Left ventricle myocardium inferior (tissue), 1 donor: ENCODE measurements around the gene C1orf226. TPM values are rescaled to one million over a fixed set of nuclear protein-coding genes. Genes with fewer than 3 reads are reported as not detected.

ENCODE experiments used
- DNase-seq: peaks from one replicate; pipeline ENCODE4 v3.0.0-alpha.2; 2020
- H3K27ac ChIP-seq: fragments of 200-600 bp; replicated peaks from 2 replicates; pipeline ENCODE4 v1.8.0; 2021
- H3K27me3 ChIP-seq: fragments of 200-600 bp; 2 replicates; pipeline ENCODE4 v1.8.0; 2021; ENCODE audit warnings: low read depth
- H3K36me3 ChIP-seq: fragments of 200-600 bp; 2 replicates; pipeline ENCODE4 v1.8.0; 2021
- H3K4me1 ChIP-seq: fragments of 200-600 bp; 2 replicates; pipeline ENCODE4 v1.8.0; 2021
- H3K4me3 ChIP-seq: fragments of 200-600 bp; 2 replicates; pipeline ENCODE4 v1.8.0; 2021; ENCODE audit warnings: mild to moderate bottlenecking, moderate library complexity
- H3K9me3 ChIP-seq: fragments of 200-600 bp; replicated peaks from 2 replicates; pipeline ENCODE4 v1.8.0; 2021
- CTCF ChIP-seq: fragments of 200-600 bp; IDR thresholded peaks from 2 replicates; pipeline ENCODE4 v1.8.0; 2021; ENCODE audit warnings: antibody characterized with exemption, mild to moderate bottlenecking, borderline replicate concordance
- intact Hi-C: fragments of 100-400 bp; cut with micrococcal nuclease; formaldehyde crosslinking; loops from one replicate; pipeline ENCODE4 v1.11.0; 2022
- long read RNA-seq: library from polyadenylated mRNA; unstranded; transcript quantifications from one replicate; pipeline ENCODE4 v2.0.0, GENCODE V29; 2021
- total RNA-seq: library from RNA; stranded (reverse); fragmentation: NEBNext Ultra II Directional; extraction: Animal tissue kit (Norgen Biotek cat#: 25700); gene quantifications from one replicate; pipeline ENCODE4 v1.2.1, GENCODE V29; 2021
- donor health status: DM: no; HTN: yes; CAD: no; lungs with severe emphysema.

C1orf226 gene
- 8.7 TPM for total RNA-seq
- long read RNA-seq, full-length matches to known transcripts = 1 of 6 reads
- long read RNA-seq, partial matches to known transcripts = 0 of 6 reads
- long read RNA-seq, other reads (novel, unspliced or antisense) = 5 of 6 reads

GRCh38 chr1:162381383-162381782, at the start of gene C1orf226:
Gene C1orf226, plus strand, starts transcription at chr1:162381728. Its CDS starts 174 bp downstream, at chr1:162381902.
- no peaks in the 10 kb centered on the region for H3K9me3 ChIP-seq
- intact Hi-C loops = no loop called here
- no peak for DNase-seq
- H3K4me1 ChIP-seq = no peaks in the 10 kb centered on the region
- H3K27ac ChIP-seq = no peak within 1 kb of the TSS
- no peak within 1 kb of the TSS for H3K4me3 ChIP-seq
- no peak for TF ChIP-seq CTCF
- H3K27me3 ChIP-seq = no peaks in the 10 kb centered on the region
- H3K36me3 ChIP-seq = no peaks in the 10 kb centered on the region

GRCh38 chr1:162333991-162334390, 47.5 kb upstream of the C1orf226 start:
- Histone ChIP-seq H3K4me1 (peaks cover 10% of the 10 kb centered on the region), H3K4me3 (no peak overlapping the region), H3K9me3 (no peaks in the 10 kb centered on the region), H3K27me3 (no peaks in the 10 kb centered on the region), H3K36me3 (no peaks in the 10 kb centered on the region), H3K27ac (no peak overlapping the region)
- TF ChIP-seq CTCF = no peak
- intact Hi-C loops = no loop called here
- DNase-seq = no peak

- H3K36me3 ChIP-seq = no peaks in the 10 kb centered on the region
- intact Hi-C loops = no loop called here
- H3K9me3 ChIP-seq = no peaks in the 10 kb centered on the region
- no peaks in the 10 kb centered on the region for H3K27me3 ChIP-seq
- peak; percentile 22 for DNase-seq
- no peak overlapping the region for H3K27ac ChIP-seq
- peaks cover 10% of the 10 kb centered on the region for H3K4me1 ChIP-seq
- no peak overlapping the region for H3K4me3 ChIP-seq
- TF ChIP-seq CTCF = no peak
These were observed 46.4 kb upstream of the C1orf226 start for GRCh38 chr1:162335126-162335525.

GRCh38 chr1:162336621-162337285, 44.8 kb upstream of the C1orf226 start:
- Histone ChIP-seq H3K9me3 (no peaks in the 10 kb centered on the region), H3K27me3 (no peaks in the 10 kb centered on the region), H3K36me3 (no peaks in the 10 kb centered on the region), H3K27ac (no peak overlapping the region), H3K4me3 (no peak overlapping the region), H3K4me1 (peaks cover 10% of the 10 kb centered on the region)
- DNase-seq = no peak
- intact Hi-C loops = no loop called here
- no peak for TF ChIP-seq CTCF

GRCh38 chr1:162342452-162342983, 39.0 kb upstream of the C1orf226 start:
- no peak overlapping the region for H3K4me3 ChIP-seq
- intact Hi-C loops = no loop called here
- no peaks in the 10 kb centered on the region for H3K36me3 ChIP-seq
- no peak for TF ChIP-seq CTCF
- H3K4me1 ChIP-seq = no peaks in the 10 kb centered on the region
- DNase-seq = no peak
- no peaks in the 10 kb centered on the region for H3K9me3 ChIP-seq
- H3K27me3 ChIP-seq = no peaks in the 10 kb centered on the region
- no peak overlapping the region for H3K27ac ChIP-seq
